Lower leg skin (tissue), 3 donors: ENCODE measurements around the gene INTS6L.

Experiments
- POLR2A ChIP-seq, 2 donors: fragments of 450-650 bp; IDR thresholded peaks; one replicate each; pipeline ENCODE4 v1.6.1; 2016 to 2017; ENCODE audit warnings: antibody characterized with exemption in 2 of 2, mild to moderate bottlenecking in 1 of 2, moderate library complexity in 1 of 2
- TF ChIP-seq, protein P1 (sequence below), 3 donors: fragments of 450-650 bp; IDR thresholded peaks; one replicate each; pipeline ENCODE4 v1.5.1; 2016; ENCODE audit warnings: antibody characterized with exemption in 3 of 3, mild to moderate bottlenecking in 3 of 3, moderate library complexity in 2 of 3

DNA sequence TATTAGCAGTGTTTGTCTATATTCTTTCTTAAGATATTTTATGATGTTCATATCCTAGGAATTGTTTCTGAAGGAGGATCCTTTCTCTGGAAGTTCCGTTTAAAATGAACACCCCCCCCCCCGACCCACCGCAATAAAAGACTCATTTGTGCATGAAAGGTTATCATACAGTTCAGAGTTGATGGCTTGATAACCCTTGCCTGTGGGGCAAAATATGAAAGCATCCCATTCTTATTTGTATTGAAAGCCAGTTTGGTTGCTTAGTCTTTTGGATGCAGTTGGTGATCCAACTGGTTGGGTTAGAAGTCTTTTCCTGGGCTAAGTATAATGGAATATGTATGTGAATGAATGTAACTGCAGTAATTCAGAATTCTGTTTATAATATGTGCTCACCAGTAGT, 8.3 kb downstream of the INTS6L start:
- TF ChIP-seq, protein P1, sequence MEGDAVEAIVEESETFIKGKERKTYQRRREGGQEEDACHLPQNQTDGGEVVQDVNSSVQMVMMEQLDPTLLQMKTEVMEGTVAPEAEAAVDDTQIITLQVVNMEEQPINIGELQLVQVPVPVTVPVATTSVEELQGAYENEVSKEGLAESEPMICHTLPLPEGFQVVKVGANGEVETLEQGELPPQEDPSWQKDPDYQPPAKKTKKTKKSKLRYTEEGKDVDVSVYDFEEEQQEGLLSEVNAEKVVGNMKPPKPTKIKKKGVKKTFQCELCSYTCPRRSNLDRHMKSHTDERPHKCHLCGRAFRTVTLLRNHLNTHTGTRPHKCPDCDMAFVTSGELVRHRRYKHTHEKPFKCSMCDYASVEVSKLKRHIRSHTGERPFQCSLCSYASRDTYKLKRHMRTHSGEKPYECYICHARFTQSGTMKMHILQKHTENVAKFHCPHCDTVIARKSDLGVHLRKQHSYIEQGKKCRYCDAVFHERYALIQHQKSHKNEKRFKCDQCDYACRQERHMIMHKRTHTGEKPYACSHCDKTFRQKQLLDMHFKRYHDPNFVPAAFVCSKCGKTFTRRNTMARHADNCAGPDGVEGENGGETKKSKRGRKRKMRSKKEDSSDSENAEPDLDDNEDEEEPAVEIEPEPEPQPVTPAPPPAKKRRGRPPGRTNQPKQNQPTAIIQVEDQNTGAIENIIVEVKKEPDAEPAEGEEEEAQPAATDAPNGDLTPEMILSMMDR (IDR thresholded peaks at IDR 0.05) = no peak
- no peak for TF ChIP-seq POLR2A (IDR thresholded peaks at IDR 0.05)
